Muscle of back (tissue), 11 donors: ENCODE data around the gene VIPAS39. TPM values are rescaled to one million over a fixed set of nuclear protein-coding genes. Genes with fewer than 3 reads are reported as not detected.
"Not testable (repeated sequence)": the region's sequence is repeated elsewhere in the genome, so short reads cannot be mapped to it uniquely, and the experiment has no call there.

Source experiments
- DNase-seq, 3 donors: peaks; one replicate each; pipeline versions ENCODE4 v3.0.0 to v3.0.0-alpha.2; 2013
- polyA plus RNA-seq, 10 donors: library from polyadenylated mRNA; unstranded; fragments of 120-200 nt; gene quantifications; one replicate each; pipeline ENCODE4 v1.2.1, GENCODE V29; 2013; ENCODE audit not compliant: insufficient read length in 10 of 10

The VIPAS39 gene
- polyA plus RNA-seq, 10 donors: 18.2 to 27.9 (median 22.3) TPM

GRCh38 chr14:77473921-77474320 lies 16.5 kb upstream of the VIPAS39 start:
- DNase-seq: no peak

GRCh38 chr14:77470224-77470870 lies 12.9 kb upstream of the VIPAS39 start:
- no peak for DNase-seq

DNA sequence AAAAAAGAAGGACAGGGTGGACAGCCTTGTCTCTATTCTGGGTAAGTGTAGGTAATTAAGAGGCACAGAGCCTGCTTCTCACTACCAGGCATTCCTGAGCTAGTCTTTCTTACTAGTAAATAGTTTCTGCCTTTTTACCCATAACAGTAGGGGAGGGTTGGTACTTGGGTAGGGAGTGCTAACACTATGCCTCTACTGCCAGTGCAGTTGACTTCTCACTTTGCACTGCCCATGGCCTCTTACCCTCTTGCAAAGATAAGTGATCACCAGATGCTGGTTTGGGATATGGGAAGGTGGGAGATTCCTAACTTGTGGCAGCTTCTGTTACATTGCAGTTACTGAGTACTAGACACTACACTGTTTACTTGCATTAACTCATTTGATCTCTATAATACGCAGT lies 12.1 kb upstream of the VIPAS39 start:
- no peak for DNase-seq

GRCh38 chr14:77469067-77469505 lies 11.7 kb upstream of the VIPAS39 start:
- DNase-seq: no peak

GRCh38 chr14:77467801-77468200 lies 10.4 kb upstream of the VIPAS39 start:
- no peak for DNase-seq

GRCh38 chr14:77459072-77459723 lies 1.8 kb upstream of the VIPAS39 start:
- DNase-seq: peak; percentile 34 to 66 (median 46)

DNA sequence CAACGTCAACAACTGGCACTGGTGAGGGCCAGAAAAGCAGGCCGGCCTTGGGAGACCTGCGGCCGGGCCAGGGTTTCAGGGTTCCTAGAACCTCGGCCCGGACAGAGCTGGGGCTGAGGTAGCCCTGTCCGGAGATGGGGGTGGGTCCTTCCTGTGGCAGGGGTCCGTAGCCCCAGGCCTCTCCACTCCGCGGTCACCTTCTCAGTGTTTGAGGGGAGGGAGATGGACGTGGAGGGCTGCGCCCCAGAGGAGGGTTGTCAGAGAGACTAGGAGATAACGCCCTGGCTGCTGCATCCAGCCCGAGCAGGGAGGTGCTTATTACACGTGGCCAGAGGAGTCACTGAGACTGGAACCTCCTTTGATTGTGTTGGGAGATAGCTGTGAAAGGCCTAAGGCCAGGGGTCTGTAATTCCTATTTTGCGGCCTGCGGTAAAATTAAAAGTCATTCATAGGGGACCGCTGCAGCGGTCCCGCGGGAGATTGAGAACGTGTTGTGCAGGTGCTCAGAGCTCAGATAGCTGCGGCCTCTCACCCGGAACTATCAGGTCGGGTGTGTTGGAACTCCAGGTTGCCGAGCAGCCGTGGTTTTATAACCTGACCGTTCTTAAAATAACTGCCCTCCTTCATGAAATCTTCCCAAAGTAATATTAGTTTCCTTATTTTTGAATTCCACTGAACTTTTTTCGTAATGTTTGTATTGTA lies 999 bp upstream of the VIPAS39 start:
- DNase-seq: peak in 1 of 3 donors; percentile 16

DNA sequence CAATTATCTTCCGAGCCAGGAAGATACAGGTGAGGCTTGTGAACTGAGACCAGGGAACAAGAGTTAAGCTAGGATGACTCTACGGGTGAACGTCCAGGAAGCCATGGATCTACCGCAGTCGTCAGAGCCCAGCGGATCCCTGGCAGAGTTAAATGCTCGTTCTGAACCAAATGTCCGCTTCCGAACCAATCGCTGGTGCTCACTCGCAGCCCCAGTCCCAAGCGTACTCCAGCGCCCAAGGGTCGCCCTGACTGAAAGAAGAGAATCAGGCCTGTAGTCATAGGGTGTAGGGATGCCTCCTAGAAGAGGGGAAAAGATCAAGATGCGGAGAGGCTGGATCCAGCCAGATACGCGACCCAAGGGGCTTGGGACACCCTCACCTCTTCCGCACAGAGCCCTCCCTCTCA lies 283 bp downstream of the VIPAS39 start:
- DNase-seq: no peak

GRCh38 chr14:77455966-77456640 lies 1.3 kb downstream of the VIPAS39 start:
- no peak for DNase-seq

- DNase-seq: no peak
These were observed 15.2 kb downstream of the VIPAS39 start for GRCh38 chr14:77442196-77442595.

DNA sequence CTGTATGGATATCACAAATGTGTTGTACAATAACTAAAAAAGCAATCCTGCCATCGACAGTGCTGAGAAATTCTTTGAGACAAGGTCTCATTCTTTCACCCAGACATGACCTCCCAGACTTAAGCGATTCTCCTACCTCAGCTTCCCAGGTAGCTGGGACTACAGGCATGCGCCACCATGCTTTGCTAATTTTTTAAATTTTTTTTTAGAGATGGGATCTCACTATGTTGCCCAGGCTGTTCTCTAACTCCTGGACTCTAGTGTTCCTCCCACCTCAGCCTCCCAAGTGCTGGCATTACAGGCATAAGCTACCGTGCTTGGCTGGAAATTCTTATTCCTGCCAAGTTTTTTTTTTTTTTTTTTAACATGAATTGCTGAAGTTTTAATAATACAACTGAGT lies 17.5 kb downstream of the VIPAS39 start:
- no peak for DNase-seq

- no peak for DNase-seq
These were observed 18.8 kb downstream of the VIPAS39 start for GRCh38 chr14:77438596-77438995.

- DNase-seq: no peak
These were observed 21.4 kb downstream of the VIPAS39 start for GRCh38 chr14:77436042-77436441.

DNA sequence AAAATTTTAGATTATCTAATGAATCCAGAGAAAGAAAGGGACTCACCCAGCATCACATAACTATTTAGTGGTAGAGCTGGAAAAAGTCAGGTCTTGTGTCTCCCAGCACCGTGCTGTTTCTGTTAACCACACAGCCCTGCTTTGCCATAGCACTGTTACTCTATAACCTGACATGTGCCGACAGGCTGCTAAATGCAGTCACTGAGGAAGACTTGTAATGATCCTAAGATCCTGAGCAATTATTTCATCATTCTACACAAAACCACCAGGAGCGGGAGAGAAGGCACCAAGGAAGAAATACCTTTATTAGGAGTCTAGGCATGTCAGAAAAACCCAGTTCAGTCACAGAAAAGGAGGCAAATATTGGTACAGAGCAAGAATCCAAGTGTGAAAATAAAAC lies 31.0 kb downstream of the VIPAS39 start:
- no peak for DNase-seq

- no peak for DNase-seq
These were observed 32.5 kb downstream of the VIPAS39 start for GRCh38 chr14:77424862-77425261.

GRCh38 chr14:77423423-77423822 lies 34.0 kb downstream of the VIPAS39 start, which contains the start of gene NOXRED1:
NOXRED1 (minus strand) TSS chr14:77423523; CDS start chr14:77422889, 634 bp downstream.
- no peak for DNase-seq

- no peak for DNase-seq
These were observed 36.2 kb downstream of the VIPAS39 start for GRCh38 chr14:77421201-77421600.

- DNase-seq: no peak
These were observed 40.6 kb downstream of the VIPAS39 start for GRCh38 chr14:77416836-77417235.

DNA sequence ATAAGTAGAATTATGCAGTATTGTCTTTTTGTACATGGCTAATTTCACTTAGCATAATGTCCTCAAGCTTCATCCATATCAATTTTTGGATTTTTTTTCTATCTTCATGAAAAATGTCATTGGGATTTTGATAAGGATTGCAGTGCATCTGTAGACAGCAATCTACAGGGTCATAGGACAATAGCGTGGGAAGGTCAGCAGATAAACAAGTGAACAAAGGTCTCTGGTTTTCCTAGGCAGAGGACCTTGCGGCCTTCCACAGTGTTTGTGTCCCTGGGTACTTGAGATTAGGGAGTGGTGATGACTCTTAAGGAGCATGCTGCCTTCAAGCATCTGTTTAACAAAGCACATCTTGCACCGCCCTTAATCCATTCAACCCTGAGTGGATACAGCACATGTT lies 41.3 kb downstream of the VIPAS39 start:
- DNase-seq: not testable (repeated sequence)

GRCh38 chr14:77415403-77416030 lies 41.9 kb downstream of the VIPAS39 start:
- DNase-seq: not testable (repeated sequence)

DNA sequence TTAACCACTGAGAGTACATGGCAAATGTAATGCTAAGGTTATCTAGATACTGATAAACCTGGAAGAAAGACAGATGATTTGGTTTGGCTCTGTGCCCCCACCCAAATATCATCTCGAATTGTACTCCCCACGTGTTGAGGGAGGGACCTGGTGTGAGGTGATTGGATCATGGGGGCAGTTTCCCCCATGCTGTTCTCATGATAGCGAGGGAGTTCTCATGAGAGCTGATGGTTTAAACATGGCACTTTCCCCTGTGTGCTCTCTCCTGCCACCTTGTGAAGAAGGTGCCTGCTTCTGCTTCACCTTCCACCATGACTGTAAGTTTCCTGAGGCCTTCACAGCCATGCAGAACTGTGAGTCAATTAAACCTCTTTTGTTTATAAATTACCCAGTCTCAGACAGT lies 48.3 kb downstream of the VIPAS39 start:
- DNase-seq: no peak

DNA sequence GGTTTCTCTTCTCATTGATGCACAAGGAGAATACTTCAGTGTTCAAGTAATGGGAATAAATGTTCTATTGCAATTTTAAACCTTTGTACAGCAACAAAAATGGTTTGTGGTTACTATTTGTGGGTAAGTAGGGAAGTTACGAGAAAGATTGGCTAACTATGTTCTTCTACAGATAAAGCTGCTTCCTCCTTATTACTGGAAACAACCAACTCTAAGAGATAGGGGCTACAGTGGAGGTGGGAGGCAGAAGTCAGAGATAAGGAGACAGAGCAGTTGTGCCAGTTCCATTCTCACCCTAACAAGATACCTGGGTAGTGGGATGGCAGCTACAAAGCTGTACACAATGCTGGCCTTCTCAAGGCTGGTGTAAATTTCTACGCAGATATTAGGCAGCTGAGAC lies 50.2 kb downstream of the VIPAS39 start:
- DNase-seq: peak in 1 of 3 donors; percentile 10
